Stimulated activated CD8-positive, alpha-beta memory T cell treated with anti-CD3 and anti-CD28 coated beads, Interleukin-12 subunit alpha, Interleukin-12 subunit beta, amount 100 ng/mL, for 24 hours (primary cell): ENCODE results near the gene SPN.
"Not testable (repeated sequence)": the region's sequence is repeated elsewhere in the genome, so short reads cannot be mapped to it uniquely, and the experiment has no call there.

ENCODE experiments used
- DNase-seq: peaks from one replicate; pipeline ENCODE4 v3.0.0-alpha.2; 2020; ENCODE audit errors: extremely low read depth

SPN gene

GRCh38 chr16:29676989-29677785 lies 14.1 kb downstream of the SPN start:
- DNase-seq: no peak

DNA sequence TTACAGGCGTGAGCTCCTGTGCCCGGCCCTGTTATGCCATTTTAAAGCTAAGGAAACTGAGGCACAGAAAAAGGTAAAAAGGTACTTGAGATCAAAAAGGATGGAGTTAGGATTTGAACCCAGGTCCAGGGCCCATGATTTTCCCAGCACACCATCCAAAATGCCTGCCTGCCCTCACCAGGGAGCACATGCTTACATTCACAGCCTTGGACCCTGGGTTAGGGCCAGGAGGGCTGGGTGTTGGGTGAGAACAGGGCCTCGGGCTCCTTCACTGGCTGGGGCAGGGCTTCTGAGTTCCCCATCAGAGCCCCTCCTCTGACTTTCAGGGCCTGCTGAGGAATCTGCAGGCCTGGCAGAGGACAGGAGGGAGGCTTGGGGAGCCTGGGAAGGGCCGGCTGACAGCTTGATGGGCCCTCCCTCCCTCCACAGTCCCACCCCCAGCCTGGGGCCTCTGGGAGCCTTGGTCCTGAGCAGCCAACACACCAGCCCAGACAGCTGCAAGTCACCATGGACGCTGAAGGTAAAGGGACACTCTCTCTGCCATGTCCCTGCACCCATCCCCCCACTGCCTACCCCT lies 15.7 kb downstream of the SPN start, which contains the start of gene QPRT:
QPRT (plus strand) TSS at position 490 of the 577 bp plus-strand sequence; CDS start at position 508, 18 bp downstream.
- no peak for DNase-seq

- DNase-seq: no peak
Measured at GRCh38 chr16:29680180-29680598, 17.1 kb downstream of the SPN start.

- DNase-seq: no peak
Measured at GRCh38 chr16:29683543-29684090, 20.6 kb downstream of the SPN start.

DNA sequence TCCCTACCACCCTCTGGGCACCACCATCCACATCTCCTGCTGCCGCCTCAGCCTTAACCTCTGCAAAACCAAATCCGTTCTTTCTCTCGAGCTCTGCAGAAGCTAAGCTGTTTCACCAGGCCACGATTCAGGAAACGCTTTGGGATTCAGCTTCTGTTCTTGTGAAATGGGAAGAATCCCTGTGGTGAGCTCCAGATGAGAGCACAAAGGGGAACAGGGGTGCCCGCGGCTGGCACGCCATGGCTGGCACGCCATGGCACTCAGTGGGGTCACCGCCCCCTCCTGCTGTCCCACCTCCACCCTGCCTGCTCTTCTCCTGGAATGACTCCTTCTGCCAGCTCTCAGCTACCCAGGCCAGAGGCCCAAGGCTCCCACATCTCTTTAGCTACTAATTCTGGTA lies 21.6 kb downstream of the SPN start:
- DNase-seq: no peak

DNA sequence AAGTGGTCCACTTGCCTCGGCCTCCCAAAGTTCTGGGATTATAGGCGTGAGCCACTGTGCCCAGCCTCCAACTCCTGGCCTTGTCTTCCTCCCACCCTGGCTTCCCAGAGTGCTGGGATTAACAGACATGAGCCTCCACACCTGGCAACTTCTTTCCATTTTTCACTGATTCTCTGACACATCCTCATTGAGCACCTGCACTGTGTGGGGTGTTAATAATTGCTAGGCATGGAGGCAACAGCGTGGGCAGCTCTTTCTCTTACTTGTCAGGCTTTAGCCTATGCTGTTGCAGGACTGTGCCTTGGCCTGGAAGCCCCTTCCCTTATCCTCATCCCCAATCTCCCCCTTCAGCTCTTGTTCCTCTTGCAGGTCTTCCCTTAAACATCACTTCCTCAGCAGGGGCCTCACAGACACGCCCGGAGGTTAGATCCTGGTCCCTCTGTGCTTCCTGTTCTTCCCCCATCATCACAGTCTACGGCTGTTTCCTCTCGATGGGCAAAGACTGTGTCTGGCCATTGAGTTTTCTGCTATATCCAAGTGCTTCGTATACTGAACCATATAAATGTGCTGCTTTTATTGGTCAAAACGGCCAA lies 23.8 kb downstream of the SPN start:
- DNase-seq: no peak

DNA sequence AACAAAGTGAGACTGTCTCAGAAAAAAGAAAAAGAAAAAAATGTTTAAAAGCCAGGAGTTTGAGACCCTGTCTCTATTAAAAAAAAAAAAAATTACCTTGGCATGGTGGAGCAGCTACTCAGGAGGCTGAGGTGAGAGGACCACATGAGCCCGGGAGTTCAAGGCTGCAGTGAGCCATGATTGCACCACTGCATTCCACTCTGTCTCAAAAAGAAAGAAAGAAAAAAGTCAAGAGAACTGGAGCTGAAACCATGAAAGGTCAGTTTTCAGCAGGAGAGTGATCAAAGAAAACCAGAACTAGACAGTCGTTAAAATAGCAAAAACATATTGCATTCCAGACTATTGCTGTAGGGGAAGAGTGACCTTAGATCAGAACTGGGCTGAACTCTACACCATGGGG lies 24.7 kb downstream of the SPN start:
- no peak for DNase-seq

DNA sequence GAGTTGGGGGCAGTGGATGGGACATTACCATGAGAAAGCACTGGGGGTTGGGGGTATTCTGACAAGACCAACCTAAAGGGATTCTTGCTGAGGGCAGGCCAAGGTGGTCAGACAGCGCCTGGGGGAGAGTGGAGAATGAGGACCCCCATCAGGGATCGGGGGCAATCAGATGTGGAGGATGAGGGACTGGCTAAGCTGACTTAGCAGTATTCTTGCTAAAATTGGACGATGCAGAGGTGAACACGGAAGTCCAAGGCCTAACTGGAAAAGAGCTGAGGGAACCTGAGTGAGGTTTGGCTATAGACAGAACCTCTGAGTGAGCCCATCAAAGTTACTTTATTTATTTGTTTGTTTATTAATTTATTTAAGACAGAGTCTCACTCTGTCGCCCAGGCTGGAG lies 25.1 kb downstream of the SPN start:
- DNase-seq: no peak

DNA sequence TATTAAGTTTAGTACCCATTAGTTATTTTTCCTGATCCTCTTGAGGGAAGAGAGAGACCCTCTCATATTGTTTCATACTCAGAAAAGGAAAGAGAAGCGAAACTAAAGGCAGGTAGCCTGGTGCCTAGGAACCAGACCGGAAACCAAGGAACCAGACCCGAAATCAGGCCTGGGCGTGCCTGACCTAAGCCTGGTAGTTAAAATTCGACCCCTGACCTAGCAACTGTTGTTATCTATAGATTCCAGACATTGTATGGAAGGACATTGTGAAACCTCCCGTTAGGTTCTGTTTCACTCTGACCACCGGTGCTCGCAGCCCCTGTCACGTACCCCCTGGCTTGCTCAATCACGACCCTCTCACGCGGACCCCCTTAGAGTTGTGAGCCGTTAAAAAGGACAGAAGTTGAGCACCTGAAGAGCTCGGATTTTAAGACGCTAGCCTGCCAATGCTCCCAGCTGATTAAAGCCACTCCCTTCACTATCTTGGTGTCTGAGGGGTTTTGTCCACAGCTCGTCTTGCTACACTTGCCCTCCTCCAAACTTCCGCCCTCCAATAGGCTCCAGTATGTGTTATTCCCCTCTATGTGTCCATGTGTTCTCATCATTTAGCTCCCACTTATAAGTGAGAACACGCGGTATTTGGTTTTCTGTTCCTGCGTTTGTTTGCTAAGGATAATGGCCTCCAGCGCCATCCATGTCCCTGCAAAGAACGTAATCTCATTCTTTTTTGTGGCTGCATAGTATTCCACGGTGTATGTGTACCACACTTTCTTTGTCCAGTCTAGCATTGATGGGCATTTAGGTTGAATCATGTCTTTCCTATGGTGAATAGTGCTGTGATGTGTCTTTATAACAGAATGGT lies 26.7 kb downstream of the SPN start:
- not testable (repeated sequence) for DNase-seq

DNA sequence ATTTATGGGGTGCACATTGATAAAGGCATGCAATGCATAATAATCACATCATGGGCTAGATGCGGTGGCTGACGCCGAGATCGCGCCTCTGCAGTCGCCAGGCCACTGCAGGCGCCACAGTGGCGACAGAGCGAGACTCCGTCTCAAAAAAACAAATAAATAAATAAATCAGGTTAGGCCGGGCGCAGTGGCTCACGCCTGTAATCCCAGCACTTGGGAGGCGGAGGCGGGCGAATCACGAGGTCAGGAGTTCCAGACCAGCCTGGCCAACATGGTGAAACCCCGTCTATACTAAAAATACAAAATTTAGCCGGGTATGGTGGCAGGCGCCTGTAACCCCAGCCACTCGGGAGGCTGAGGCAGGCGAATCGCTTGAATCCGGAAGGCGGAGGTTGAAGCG lies 29.6 kb downstream of the SPN start:
- DNase-seq: not testable (repeated sequence)

DNA sequence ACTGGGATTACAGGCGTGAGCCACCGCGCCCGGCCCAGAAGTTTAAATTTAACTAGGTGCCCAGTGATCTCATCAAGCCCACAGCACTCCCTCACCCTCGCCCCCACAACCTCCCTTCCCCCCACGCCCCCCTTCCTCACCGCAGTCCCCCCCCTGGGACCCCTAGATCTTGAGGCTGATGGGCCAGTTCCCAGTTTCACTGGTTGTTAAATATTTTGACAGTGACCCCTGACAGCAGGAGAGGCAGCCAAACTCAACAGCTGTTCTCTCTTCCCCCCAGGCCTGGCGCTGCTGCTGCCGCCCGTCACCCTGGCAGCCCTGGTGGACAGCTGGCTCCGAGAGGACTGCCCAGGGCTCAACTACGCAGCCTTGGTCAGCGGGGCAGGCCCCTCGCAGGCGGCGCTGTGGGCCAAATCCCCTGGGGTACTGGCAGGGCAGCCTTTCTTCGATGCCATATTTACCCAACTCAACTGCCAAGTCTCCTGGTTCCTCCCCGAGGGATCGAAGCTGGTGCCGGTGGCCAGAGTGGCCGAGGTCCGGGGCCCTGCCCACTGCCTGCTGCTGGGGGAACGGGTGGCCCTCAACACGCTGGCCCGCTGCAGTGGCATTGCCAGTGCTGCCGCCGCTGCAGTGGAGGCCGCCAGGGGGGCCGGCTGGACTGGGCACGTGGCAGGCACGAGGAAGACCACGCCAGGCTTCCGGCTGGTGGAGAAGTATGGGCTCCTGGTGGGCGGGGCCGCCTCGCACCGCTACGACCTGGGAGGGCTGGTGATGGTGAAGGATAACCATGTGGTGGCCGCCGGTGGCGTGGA lies 31.5 kb downstream of the SPN start:
- DNase-seq: no peak

DNA sequence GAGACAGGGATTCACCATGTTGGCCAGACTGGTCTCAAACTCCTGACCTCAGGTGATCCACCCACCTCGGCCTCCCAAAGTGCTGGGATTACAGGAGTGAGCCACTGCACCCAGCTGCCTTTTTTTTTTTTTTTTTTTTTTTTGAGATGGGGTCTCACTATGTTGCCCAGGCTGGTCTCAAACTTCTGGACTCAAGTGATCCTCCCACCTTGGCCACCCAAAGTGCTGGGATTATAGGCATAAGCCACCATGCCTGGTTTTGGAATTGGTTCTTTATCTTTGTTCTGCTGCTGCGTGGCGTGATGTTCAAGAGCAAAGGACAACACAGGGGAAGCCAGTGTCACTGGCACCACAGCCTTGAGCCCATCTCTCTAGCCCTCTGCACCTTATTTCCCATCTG lies 32.6 kb downstream of the SPN start:
- DNase-seq: not testable (repeated sequence)

DNA sequence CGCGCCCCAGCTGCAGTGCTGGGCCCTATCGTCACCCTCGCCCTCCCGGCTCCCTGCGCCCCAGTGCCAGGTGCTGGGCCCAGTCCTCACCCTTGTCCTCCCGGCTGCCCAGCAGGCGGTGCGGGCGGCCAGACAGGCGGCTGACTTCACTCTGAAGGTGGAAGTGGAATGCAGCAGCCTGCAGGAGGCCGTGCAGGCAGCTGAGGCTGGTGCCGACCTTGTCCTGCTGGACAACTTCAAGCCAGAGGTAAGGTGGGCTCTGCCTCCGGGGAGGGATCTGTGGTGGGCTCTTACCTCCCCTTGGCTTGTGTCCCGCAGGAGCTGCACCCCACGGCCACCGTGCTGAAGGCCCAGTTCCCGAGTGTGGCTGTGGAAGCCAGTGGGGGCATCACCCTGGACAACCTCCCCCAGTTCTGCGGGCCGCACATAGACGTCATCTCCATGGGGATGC lies 33.9 kb downstream of the SPN start:
- no peak for DNase-seq

DNA sequence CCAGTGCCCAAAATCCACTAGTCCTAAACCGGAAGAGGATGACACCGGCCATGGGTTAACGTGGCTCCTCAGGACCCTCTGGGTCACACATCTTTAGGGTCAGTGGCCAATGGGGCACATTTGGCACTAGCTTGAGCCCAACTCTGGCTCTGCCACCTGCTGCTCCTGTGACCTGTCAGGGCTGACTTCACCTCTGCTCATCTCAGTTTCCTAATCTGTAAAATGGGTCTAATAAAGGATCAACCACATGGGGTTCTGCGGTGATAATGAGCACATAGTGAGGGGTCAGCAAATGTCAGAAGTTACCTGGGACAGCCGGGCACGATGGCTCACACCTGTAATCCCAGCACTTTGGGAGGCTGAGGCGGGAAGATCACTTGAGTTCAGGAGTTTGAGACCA lies 34.3 kb downstream of the SPN start:
- DNase-seq: no peak

GRCh38 chr16:29698042-29698441 lies 35.0 kb downstream of the SPN start:
- DNase-seq: no peak

DNA sequence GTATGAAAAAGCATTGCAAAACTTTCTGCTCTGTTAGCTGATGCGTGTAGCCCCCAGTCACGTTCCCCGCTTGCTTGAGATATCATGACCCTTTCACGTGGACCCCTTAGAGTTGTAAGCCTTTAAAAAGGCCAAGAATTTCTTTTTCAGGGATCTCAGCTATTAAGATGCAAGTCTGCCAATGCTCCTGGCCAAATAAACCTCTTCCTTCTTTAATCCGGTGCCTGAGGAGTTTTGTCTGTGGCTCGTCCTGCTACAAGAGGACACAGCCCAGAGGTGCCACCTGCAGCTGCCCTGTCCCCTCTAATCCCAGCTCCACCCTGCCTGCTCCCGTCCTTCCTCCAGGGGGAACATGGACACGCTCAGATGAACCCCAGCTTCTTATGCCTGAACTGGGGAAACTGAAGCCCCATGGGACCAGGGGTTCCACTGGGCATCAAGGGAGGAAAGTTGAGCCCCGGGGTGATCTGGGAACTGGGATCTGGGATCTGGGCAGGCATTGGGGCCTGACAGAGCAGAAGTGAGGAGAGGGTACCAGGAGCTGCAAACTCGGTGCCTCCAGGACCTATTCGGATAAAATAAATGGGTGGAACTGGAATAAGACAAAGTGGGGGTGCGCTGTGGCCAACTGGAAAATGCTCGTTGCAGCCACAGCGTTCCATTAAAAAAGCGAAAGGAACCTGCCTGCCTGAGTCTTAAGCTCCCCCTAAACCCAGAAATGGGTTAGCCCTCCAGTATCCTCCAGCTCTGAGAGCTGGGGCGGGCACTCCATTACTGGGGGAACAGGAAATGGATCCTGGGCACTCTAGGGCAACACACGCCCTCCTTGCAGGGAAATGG lies 35.7 kb downstream of the SPN start:
- no peak for DNase-seq

DNA sequence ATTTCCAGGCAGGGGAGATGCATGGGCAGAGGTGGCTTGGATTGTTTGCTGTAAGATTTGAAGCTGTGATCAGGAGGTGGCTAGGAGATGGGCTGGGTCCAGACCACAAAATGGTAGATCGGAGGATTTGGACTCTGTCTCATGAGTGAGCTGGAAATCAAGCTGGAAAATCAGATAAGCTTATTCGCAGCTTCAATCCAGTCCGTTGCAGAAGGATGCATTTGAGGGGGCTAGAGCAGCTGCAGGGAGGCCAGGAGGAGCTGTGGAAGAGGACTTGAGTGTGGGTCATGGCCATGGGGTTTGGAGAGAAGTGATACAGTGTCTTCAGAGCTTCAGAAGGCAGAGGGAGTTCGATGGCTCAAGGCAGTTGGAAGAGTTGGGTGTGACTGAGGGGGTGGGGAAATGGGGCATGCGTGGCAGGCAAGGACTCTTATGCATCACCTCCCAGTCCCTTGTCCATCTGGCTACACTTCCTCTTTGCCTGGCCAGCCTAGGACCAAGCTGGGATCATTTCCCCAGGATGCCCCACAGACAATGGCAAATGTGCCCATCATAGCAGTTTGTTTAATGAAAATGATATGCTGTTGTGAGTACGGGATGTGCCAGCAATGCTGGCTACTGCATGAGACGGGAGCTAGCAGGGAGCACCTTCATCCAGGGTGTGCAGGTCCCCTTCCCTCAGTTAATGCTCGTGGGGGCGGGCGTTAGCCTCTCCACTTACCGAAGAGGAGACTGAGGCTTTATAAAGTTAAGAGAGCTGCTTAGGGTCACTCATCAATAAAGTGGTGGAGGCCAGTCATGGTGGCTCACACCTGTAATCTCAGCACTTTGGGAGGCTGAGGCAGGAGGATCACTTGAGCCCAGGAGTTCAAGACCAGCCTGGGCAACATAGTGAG lies 36.5 kb downstream of the SPN start:
- DNase-seq: no peak

DNA sequence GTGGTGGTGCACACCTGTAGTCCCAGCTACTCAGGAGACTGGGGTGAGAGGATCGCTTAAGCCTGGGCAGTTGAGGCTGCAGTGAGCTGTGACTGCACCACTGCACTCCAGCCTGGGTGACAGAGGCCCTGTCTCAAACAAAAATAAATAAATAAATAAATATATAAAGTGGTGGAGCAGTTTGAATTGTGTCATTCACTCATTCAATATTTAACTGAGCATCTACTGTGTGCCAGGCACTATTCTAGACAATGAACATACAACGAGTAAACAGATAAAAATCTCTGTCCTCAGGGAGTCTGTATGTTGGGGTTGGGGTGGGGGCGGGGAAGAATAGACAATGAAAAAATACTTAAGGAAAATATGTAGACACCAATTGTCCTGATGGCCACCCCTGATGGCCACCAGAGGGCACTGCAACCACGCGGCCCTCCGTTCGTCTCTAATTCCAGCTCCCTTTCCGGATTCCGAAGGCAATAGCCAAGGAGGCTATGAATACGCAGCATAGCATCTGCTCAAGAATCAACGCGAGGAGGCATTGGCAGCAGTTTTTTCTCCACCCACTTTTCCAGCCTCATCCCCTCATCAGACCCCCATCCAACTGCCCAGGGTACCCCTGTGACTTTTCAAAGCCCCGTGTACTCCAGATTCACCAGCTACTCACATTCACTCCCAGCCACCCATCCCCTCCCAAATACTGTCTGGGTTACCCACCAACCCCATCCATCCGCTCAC lies 37.4 kb downstream of the SPN start:
- peak; percentile 38 for DNase-seq
